HT-29 (cell line): ENCODE measurements around the gene CCDC12. TPM values are rescaled to one million over a fixed set of nuclear protein-coding genes. Genes with fewer than 3 reads are reported as not detected.

ENCODE experiments used
- DNase-seq: peaks from one replicate; pipeline ENCODE4 v3.0.0-alpha.2; 2015; ENCODE audit warnings: low spot score
- total RNA-seq: library from RNA; depleted of rRNA; stranded (reverse); fragments of >200 nt; shearing (Covaris generic); gene quantifications from 2 replicates; pipeline ENCODE4 v1.2.3, GENCODE V29; 2014

CCDC12 gene
- total RNA-seq, 1 experiment from 2014 or later: 39.4 TPM

DNA sequence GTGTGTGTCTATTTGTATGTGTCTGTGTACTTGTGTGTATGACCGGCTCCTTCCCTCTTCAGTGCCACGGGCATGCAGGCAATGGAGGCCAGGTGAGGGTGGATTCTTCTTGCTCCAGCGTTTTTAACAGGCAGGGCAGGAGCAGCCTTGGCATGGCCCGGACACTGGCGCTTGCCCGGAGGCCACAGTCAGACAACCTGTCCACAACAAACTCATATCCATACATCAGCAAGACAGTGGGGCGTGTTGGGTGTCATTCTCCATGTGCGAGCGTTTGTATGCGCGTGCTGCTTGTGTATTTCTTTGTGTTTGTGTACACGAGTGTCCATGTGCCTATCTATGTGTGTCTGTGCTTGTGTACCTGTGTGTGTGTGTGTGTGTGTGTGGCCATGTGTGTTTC lies 69.3 kb downstream of the CCDC12 start:
- DNase-seq: no peak

DNA sequence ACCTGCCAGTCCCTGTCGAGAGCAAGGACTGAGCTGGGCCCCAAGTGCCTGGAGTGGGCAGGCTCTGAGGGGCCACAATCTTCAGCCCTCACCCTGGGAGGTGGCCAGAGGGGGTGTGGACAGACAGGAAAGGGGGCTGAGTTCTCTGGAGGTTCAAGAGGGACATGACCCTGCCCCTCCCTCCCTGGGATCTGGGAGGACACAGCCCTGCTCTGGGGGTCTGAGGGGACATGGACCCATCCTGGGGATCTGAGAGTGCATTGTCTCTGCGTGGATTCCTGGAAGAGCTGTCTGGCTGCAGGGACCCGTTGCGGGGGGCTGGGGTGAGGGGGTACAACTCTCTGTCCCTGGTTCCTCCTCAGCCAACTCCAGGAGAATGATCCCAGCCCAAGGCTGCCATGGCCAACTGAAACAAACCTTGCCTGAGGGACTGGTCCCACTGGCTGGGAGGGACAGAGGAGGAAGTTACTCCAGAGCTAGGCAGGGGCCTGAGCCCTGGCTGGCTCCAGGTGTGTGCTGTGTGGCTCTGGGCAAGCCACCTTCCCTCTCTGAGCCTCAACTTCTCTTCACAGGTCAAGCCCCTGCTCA lies 70.0 kb downstream of the CCDC12 start:
- no peak for DNase-seq

DNA sequence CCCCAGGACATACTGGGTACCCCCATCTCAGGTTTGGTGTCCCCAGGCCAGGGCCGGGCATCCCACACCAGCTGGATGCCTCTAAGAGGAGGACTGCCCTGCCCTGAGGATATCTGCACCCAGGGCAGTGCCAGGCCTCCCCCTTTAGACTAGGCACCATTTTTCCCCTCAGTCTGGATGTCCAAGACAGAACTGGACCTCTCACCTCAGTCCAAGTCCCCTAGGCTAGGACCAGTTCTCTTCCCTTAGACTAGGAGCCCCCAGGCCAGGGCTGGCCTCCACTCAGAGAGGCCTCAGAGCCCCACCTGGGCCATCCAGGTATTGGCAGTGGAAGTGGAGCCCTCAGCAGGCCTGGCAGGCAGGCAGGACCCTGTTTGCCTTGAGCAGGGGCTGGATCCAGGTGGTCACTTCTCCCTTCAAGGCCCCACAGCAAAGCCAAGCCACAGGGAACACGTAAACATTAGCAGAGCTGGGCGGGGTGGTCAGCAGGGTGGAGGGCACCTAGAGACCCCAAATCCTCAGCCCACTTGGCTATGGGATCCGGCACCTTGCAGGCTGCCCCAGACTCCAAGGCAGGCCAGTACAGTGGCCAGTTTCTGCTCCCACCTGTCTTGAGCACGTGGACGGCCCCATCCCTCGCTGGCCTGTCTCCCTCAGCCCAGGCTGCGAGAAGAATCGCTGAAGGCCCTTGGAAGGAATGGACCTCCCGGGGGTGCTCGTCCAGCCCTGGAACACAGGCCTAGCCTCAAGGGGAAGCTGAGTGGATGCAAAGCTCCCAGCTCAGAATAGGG lies 70.7 kb downstream of the CCDC12 start:
- DNase-seq: no peak

DNA sequence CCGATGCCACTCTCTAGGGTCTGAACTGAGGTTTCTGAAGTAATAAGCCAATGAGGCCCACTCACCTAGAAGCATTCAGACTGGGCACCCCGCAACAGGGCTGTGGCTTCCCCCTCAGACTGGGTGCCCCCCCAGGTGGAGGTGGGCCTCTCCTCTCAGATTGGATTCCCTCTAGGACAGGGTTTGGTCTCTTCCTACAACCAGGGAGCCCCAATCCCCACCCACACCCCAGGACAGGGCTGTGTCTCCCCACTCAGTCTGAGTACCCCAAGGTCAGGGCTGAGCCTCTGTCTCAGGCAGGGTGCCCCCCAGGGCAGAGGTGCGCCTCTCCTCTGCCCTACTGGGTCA lies 71.4 kb downstream of the CCDC12 start:
- no peak for DNase-seq

DNA sequence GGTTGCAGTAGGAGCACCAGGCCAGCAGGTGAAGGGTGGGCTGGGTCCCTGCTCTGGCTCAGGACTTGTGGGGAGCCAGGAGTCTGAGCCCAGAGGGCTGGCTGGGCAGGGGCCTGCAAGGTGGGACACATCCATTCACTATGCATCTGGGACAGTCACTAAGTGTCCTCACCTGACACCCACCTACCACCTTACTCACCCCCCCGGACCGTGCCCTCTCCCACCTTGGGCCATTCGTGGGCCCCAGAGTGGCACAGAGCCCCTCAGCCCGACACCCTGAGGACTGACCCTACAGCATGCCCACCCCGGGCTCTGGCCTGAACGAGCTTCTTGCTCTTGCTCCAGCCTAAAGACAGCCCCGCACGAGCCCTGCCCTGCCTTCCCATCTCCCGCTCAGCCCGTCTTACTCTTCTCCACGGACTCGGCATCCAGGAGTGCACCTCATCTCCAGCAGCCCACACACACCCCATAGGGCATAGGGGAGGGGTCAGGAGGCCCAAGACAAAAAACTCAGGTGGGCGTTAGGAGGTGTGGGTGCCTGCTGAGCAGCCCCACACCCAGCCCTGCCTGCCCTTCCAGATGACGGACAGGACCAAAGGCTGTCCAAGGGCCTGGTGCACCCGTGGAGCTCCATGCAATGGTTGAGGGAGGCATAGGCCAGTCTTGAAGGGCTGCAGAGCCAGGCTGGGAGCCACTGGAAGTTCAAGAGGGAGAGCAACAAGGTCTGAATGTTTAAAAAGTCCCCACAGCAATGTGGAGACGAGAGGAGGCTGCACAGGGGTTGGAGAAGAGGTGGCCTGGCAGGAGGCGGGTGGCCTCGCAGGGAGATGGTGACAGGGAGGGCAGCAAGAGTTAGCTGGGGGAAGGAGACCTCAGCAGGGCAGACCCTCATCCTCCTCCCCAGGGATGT lies 72.0 kb downstream of the CCDC12 start:
- no peak for DNase-seq

DNA sequence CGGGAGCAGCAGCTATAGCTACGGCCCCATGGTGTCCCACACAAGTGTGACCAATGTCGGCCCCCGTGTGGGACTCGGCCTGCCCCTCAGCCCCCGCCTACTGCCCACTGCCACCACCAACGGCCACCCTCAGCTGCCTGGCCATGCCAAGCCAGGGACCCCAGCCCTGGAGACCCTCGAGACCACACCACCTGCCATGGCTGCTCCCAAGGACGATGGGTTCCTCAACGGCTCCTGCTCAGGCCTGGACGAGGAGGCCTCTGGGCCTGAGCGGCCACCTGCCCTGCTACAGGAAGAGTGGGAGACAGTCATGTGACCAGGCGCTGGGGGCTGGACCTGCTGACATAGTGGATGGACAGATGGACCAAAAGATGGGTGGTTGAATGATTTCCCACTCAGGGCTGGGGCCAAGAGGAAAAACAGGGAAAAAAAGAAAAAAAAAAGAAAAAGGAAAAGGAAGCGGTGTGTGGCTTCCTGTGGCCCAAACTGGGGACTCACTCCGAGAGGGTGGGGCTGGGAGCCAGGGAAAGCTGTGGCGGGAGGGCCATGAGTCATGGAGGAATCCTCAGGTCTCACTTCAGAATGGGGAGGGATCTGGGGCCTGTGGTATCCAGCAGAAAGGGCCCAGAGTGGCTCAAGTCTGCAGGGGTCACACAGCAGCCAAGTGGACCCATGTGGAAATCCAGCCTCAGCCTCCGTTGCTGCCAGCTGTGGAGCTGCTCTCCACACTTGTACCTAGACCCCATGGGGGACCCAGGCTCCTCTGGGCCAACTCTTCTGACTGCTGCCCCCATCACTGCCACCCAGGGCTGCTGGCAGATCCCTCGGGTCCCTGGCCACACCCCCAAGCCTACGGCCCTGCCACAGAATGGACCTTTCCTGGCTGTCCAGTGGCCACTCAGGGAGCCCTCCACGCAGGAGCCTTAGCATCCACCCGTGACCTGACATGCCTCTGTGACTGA lies 72.9 kb downstream of the CCDC12 start:
- DNase-seq: no peak

DNA sequence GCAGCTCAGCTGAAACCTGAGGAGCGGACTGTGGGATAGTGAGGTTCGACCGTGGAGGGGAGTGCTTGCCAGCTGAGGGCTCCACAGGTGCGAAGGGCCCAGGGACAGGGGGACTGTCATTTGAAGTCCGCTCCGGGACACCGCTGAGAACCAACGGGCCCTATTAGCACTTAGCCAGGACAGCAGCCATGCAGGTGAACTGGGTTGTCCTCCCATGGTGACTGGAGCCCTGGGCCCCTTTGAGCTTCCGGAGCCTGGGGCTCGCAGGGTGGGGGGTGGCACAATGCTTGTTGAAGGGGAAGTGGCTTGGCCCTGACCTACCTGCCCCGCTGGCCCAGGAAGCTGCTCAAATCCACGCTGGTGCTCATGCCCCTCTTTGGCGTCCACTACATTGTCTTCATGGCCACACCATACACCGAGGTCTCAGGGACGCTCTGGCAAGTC lies 74.3 kb downstream of the CCDC12 start:
- DNase-seq: no peak

DNA sequence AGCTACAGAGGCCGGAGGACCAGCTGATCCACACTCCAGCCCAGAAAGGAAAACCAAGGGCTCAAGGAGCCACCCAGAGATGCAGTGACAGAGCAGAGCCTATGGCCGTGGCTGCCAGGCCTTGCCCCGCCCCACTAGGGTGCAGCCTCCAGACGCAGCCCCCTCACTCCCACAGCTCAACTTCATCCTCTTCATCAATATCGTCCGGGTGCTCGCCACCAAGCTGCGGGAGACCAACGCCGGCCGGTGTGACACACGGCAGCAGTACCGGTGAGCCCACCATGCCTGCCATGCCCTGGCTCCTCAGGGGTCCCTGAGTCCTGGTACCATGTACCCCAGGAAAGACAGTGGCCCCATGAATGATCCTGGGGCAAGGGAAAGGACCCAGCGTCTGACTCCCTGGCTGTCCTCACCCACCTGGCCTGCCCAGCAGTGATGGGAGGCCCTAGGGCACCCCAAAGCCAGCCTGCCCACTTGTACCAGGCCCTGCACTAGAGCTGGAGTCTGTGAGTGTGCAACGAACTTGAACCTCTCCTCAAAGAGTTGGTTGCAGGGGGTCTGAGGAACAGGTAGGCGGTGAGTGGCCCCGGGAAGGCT lies 74.9 kb downstream of the CCDC12 start:
- DNase-seq: no peak

DNA sequence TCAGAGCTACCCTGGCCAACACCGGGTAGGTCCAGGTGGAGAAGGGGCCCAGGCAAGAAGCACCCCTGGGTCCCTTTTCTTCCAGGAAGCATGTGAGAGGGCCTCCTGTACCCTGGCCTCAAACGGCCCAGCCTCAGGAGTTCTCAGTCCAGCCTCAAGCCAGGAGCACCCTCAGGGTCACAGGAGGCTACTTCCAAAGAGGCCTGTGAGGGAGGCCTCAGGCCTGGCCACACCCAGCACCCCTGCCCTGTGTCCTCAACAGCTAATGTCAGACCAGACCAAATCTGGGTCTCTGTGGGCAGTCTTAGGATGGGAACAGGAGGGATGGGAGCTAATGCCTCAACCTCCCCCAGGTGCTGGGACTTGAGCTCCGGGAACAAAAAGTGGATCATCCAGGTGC lies 75.5 kb downstream of the CCDC12 start:
- DNase-seq: no peak

DNA sequence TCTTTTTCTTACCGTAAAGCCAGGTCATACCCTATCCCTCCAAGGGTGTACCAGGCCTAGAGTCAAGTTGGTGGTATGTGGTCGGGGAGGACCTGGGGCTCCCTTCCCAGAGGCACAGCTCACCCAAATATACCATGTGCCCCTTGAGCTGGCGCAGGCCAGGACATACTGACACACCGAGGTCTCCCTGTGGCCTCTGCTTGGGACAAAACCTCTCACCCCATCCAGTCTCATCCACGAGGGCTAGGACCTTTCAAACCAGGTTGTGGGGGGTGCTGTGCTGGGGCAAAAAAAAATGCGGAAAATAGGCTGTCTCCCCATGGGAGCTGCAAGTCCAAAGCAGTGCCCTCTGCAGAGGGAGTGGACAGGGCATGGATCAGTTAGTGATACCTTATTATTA lies 76.2 kb downstream of the CCDC12 start:
- DNase-seq: no peak

DNA sequence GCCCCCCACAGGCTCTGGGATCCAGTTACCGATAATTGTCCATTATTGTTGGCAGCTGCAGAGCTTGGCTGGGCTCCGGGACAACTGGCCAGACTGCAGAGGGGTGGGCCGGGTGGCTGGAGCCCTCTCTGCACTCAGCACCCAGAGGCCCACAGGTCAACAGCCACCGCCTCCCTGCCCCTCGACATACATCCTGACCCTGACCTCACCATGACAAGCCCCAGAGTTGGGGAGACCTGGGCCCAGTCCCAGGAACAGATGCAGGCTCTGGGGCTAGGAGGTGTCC lies 76.6 kb downstream of the CCDC12 start:
- DNase-seq: no peak

DNA sequence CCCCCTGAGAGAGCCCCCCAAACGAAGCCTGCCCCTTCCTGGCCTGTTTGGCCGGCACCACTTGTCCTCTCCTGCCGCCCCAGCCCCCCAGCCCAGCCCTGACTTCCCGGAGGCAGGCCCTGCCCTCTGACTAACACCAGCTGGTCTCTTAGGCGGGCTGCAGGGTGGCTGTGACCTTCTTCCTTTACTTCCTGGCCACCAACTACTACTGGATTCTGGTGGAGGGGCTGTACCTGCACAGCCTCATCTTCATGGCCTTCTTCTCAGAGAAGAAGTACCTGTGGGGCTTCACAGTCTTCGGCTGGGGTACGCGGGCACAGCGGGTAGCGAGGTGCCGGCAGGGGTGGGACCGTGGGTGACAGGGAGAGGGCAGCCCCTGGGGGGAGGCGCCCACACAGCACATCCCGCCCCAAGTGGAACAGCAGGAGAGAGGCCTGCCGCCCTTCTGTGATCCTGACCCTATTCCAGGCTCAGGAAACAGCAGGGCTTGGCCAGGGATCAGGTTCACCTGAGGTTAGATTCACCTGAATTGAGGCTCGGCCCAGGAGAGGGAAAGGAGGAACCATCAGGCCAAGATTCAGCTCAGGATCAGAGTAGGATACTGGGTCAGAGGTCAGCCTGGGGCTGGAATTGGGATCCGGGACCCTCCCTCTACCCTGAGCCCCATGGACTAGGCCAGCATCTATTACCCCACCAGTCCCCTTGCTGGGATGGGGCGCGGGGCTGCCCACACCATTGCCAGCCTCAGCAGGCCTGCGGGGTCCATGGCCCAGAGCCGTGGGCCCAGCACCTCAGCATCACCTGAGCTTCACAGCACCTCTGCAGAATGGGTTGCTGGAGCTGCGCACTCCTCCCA lies 77.2 kb downstream of the CCDC12 start:
- DNase-seq: no peak

DNA sequence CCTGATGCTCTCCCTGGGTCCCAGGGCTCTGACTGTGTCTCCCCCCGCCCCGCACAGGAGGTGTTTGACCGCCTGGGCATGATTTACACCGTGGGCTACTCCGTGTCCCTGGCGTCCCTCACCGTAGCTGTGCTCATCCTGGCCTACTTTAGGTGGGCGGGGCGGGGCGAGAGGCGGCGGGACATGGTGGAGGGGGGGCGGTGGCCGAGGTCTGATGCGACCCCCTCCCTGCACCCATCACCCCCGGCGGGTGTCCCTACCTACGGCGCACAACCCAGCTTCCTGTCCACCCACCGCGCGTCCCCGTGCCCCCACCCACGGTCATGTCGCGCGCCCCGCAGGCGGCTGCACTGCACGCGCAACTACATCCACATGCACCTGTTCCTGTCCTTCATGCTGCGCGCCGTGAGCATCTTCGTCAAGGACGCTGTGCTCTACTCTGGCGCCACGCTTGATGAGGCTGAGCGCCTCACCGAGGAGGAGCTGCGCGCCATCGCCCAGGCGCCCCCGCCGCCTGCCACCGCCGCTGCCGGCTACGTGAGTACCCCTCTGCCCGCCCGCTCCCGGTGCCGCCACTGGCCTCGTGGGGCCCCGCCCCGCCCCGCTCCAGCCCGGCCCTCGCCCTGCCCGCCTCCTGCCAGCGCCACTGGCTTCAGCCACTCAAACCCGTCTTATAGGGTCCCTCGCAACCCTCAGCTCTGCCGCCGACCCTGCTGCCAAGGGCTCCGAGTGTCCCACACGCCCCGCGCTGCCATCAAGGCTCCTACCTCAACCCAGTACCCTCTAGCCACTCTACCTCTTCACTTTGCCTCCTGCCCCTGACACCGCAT lies 78.0 kb downstream of the CCDC12 start:
- DNase-seq: no peak

DNA sequence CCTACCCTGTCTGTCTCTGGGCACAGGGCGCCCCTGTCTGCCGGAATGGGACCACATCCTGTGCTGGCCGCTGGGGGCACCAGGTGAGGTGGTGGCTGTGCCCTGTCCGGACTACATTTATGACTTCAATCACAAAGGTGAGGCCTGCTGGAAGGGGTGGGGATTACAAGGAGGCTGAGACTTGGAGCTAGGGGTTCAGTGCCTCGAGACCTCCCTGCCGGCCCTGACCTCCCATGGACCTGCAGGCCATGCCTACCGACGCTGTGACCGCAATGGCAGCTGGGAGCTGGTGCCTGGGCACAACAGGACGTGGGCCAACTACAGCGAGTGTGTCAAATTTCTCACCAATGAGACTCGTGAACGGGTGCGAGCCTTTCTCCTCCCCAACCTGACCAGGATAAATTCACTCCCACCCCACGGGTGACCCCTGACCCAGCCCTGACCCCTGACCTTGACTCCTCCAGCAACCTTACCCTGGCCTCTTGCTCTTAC lies 78.7 kb downstream of the CCDC12 start:
- DNase-seq: peak; percentile 15

DNA sequence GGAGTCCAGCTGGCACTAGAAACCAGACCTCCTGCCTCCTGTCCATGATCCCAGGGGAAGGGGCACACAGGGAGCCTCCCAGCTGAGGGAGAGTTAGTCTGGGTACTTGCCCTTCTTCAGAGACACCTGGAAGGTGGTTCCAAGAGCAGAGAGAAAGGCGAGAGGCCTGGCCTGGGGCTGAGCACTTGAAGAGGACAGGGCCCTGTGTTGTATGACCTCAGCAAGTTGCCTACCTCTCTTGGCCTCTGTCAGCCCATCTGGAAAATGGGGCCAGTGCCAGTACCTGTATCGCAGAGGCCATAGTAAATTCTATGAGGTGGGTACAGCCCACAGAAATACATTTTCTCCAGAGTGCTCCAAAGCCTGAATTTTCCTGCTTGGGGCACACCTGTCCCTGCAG lies 79.5 kb downstream of the CCDC12 start:
- DNase-seq: no peak

DNA sequence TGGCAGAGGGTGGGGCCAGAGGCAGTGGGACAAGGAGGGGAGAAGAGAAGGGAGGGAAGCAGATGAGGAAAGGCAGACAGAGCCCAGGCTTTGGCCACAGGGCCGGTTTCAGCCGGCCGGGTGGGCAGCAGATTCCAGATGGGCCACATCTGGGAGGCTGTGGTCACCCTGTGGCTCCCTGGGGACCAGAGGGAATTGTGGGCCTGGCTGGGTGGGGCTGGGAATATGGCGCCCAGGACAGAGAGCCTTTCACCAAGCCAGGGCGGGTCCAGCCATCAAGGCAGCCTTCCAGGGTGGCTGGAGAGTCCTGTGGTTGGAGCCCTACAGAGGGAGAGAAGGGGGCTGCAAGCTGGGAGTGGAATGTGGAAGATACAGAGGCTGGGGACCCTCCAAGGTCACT lies 80.2 kb downstream of the CCDC12 start:
- DNase-seq: no peak

DNA sequence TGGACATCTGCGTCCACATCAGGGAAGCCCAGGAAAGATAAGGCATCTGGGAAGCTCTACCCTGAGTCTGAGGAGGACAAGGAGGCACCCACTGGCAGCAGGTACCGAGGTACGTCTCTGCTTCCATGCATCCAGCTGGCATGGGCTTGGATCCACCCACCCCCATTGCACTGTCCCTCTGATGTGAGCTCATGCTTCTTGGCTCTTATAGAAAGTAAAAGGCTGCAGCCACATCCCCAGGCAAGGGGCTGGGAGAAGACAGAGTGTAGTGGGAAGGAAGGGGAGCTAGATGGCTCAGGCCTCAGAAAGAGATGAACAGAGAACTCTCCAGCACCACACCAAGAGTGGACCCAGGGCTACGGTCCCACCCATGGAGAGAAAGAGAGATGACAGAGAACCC lies 80.8 kb downstream of the CCDC12 start:
- DNase-seq: no peak

DNA sequence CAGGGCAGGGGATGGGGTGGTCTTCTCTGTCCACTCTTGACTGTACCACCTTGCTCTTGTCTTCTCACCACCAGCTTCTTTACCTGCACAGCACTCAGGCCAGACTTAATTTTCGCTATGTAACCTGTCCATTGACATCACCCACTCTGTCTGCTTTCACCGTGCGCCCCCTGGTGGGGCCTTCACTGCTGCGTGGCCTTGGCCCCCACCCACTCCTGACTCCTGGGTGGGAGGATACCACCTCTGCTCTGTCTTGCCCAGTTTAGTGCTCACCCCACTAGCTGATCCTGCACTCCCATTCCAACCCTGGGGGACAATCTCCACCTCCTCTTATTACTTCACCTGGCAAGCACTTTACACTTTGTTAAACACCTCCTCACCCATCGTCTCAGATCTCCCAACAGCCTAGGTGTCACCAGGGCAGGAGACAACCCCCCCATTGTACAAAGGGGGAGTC lies 81.3 kb downstream of the CCDC12 start:
- DNase-seq: peak; percentile 65

DNA sequence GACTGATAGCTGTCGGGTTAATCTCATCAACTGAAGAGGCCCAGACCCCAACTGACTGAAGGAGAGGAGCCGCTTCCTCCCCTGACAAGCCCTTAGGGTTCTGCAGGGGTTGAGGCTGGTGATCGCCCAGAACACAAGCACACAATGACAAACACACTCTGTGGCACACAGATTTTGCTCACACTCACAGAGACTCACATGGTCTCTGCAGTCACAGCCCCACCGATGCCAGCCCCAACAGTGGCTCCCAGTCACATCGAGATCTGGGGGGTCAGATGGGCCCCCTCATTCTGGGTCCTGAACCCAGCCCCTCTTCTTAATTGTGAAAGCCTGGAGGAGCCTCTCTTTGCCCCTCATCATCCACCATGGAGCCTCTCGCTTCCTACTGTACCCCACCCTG lies 82.3 kb downstream of the CCDC12 start:
- DNase-seq: no peak
